ENCODE data around the gene RDH16.
"Not testable (repeated sequence)": the region's sequence is repeated elsewhere in the genome, so short reads cannot be mapped to it uniquely, and the experiment has no call there.

Gene RDH16

DNA sequence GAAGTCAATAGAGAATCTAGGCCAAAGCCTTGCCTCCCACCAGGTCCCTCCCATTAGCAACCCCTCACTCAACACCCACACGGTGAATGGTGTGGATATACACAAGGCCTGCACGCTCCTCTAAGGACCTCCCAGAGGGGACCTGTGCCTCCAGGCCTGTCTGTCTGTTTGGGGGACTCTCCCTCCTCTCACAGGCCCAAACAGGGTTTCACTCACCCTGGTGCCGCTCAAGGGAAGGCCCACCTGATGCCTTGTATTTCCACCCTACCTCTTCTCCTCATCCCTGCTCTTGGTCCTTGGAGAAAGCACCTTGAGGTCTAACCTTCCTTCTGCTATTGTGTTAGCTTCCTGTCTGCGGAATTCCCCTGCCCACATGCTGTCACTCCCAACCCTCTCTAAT, 27.6 kb downstream of the RDH16 start:
- FAIRE-seq (no peak), DNase-seq (ENCODE audit: insufficient read length, low spot score) (no peak)

DNA sequence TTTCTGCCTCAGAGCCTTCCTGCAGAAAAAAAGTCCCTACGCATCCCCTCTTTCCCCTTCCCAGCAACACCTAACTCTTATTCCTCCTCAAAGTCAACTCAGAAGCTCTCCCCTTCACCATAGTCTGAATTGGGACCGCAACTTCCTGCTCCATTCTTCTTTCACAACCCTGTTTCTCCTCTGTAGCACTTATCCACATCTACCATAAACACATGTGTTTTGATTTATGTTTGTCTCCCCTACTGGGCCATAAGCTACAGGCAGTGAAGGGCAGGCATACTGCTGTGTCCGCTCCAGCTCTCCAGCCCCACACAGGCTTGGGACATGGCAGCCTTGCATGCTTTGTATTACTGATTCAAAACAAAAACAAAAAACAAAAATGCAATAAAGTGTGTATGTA, 29.1 kb downstream of the RDH16 start:
- no peak for FAIRE-seq

GRCh38 chr12:56927281-56927680, 30.1 kb downstream of the RDH16 start:
- DNase-seq (ENCODE audit: insufficient read length, low spot score) (no peak), FAIRE-seq (no peak)

More for the DNA sequence above, 29.1 kb downstream of the RDH16 start:
- no peak for DNase-seq (ENCODE audit: insufficient read length, low spot score)

DNA sequence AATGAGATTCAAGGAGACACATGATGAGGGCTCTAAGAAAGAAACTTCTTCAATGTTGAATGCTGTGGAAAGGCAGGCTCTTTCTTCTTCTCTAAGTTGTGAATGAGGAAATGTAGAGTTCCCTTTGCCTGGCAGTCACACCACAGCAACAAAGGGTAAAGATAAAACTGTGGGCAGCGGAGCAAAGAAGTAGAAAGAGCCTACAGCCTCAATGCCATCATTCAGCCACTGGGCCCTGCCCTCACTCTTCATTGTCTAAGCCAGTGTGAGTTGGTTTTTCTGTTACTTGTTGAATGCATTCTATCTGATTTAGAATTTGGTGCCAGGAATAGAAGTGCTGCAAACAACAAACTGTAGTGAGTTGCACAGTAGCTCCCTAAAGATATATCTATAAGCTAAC, 35.4 kb downstream of the RDH16 start:
- no peak for DNase-seq (ENCODE audit: insufficient read length, low spot score)
- FAIRE-seq, result no peak

DNA sequence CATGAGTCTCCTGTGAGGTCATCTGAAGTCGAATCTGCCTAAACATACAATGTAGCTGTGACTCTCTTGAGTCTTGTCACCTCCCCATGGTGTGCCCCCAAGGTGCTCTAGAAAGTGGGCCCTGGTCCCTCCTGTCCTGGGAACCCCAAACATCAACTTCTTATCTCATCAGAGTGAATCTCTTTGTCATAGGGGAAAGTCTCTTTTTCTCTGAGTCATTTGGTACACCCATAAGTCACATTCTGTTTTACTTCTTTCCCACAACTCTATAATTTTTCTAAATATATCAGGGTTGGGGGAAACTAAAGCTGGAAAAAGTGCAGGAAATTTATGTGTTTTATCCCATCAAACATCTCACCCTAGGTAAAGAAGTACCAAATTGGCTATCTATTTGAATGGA, 36.1 kb downstream of the RDH16 start:
- DNase-seq (ENCODE audit: insufficient read length, low spot score) (no peak), FAIRE-seq (no peak)

DNA sequence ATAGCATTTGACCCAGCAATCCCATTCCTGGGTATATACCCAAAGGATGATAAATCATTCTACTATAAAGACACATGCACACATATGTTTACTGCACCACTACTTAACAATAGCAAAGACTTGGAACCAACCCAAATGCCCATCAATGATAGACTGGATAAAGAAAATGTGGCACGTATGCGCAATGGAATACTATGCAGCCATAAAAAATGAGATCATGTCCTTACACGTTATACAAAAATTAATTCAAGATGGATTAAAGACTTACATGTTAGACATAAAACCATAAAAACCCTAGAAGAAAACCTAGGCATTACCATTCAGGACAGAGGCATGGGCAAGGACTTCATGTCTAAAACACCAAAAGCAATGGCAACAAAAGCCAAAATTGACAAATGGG, 39.3 kb downstream of the RDH16 start:
- FAIRE-seq; DNase-seq (ENCODE audit: insufficient read length, low spot score): not testable (repeated sequence)

DNA sequence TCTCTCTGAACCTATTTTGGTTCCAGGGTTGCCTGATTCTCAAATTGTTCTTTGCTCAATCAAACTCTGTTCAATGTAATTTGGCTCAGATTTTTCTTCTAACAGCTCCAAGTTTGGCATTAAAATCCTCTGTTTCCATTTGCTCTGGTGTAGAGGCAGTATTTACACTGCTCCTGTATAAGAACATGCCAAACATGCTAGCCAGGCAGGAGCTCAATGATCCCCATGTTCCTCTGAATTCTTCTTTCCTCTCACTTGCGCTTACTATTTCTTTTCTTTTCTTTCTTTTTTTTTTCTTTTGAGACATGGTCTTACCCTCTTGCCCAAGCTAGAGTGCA, 40.4 kb downstream of the RDH16 start:
- no peak for DNase-seq (ENCODE audit: insufficient read length, low spot score)
- FAIRE-seq, result no peak

DNA sequence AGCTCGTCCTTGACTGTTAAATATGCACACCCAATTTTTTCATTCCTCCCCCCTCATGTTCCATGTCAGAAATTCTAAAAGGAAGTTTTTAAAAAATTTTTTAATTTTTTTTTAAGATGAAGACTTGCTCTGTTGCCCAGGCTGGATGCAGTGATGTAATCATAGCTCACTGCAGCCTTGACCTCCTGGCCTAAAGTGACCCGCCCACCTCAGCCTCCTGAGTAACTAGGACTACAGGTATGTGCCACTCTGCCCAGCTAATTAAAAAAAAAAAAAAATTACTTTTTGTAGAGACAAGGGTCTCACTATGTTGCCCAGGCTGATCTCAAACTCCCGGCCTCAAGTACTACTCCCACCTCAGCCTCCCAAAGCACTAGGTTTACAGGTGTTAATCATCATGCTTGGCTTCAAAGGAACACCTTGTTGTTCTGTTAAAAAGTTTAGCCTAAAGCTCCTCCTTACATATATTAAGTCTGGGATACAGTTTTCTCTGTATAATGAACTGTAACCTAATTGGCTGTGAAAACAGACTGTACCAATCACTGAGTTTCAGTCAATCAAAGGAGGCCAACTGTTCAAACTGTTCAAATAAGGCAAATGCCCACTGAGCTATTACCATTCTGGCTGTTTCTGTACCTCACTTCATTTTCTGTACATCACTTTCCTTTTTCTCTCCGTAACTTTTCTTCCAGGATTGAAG, 41.0 kb downstream of the RDH16 start:
- DNase-seq (ENCODE audit: insufficient read length, low spot score) (no peak), FAIRE-seq (no peak)

- DNase-seq (ENCODE audit: insufficient read length, low spot score), result no peak
- no peak for FAIRE-seq
Measured at GRCh38 chr12:56914724-56915123, 42.7 kb downstream of the RDH16 start.

- FAIRE-seq, result no peak
Measured at GRCh38 chr12:56914256-56914655, 43.2 kb downstream of the RDH16 start.

DNA sequence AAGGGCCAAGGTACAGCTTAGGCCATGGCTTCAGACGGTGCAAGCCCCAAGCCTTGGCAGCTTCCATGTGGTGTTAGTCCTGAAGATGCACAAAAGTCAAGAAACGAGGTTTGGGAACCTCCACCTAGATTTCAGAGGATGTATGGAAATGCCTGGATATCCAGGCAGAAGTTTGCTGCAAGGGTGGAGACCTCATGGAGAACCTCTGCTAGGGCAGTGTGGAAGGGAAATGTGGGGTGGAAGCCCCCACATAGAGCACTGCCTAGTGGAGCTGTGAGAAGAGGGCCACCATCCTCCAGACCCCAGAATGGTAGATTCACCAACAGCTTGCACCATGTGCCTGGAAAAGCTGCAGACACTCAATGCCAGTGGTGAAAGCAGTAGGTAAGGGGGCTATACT, 48.0 kb downstream of the RDH16 start:
- FAIRE-seq; DNase-seq (ENCODE audit: insufficient read length, low spot score): not testable (repeated sequence)

More at GRCh38 chr12:56914256-56914655, 43.2 kb downstream of the RDH16 start:
- DNase-seq (ENCODE audit: insufficient read length, low spot score), result no peak

- DNase-seq (ENCODE audit: insufficient read length, low spot score) (no peak), FAIRE-seq (no peak)
Measured at GRCh38 chr12:56908136-56908535, 49.3 kb downstream of the RDH16 start.

DNA sequence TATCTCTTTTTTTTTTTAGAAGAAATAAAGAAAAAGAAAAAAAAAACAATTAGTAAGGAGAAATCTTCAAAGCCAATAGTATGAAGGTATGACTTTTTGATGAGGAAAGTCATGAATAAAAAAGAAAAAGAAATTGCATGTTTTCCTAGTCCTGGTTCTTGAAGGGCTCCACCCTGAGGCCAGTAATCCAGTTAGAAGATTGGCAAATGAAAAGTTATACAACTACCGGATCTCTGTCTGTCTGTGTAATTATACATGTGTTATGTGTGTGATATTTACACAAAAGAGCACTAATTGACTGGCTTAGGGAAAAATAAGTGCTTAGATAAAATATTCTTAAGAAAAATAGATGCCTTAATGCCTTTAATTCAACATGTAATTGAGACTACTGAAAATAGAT, 51.6 kb downstream of the RDH16 start:
- no peak for DNase-seq (ENCODE audit: insufficient read length, low spot score)
- no peak for FAIRE-seq

DNA sequence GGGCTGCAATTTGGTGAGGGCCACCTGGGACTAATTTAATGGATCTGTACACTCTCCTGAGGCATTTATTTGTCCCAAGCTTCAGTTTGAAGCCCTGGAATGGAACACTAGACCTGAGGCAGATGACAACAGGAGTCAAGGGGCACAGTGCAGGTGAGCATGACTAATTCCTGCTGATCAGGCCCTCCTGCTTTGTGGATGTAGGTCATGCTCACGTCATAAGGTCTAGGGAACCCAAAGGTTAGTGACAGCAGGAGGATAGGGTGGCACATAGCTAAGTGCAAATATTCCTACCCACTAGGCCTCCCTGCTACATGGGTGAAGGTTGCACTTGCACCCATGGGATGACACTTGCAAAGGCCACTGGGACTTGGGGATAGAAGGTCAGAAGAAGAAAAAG, 54.0 kb downstream of the RDH16 start:
- DNase-seq (ENCODE audit: insufficient read length, low spot score) (no peak), FAIRE-seq (no peak)

Data from GM19239 (cell line).